Neural cell (in vitro differentiated cells): Measurements from ENCODE around the gene RPP30. TPM values are rescaled to one million over a fixed set of nuclear protein-coding genes. Genes with fewer than 3 reads are reported as not detected.

ENCODE experiments used
- polyA plus RNA-seq: library from polyadenylated mRNA; depleted of rRNA; stranded (reverse); fragments of >200 nt; gene quantifications from 2 replicates; pipeline ENCODE4 v1.2.3, GENCODE V29; 2014
- small RNA-seq, 3 experiments: library from RNA; depleted of rRNA; stranded (forward); fragments of <200 nt; gene quantifications; one replicate each; pipeline ENCODE3, GENCODE V24; 2012

Gene RPP30
- polyA plus RNA-seq, 1 donor from 2014 or later: 86.5 TPM

Small RNA genes within 50 kb of the gene (small RNA-seq; reads per million reads assigned to genes)
- gene RF00019 (0 to 1.2 (median 0) reads per million in 3 experiments), gene RNU6-740P (0 reads per million in 3 experiments)

Other genes with a start within 250 kb of the RPP30 start
- 0.82 and 0.95 TPM in 2 replicates for gene HTR7, start 13.9 kb upstream of the RPP30 start, polyA plus RNA-seq
- gene ANKRD1, start 49.1 kb downstream of the RPP30 start, polyA plus RNA-seq: 0.98 TPM in 1 of 2 replicates, not detected in the other